Duodenal mucosa (tissue), 2 donors: ENCODE results near the gene CNRIP1.

Experiments
- H3K27ac ChIP-seq: one replicate; pipeline ENCODE4 v1.7.0; 2013; ENCODE audit warnings: low read depth, low read length
- H3K27me3 ChIP-seq, 2 donors: one replicate each; pipeline ENCODE4 v1.7.0; 2013; ENCODE audit warnings: low read length in 2 of 2, control low read depth in 1 of 2; ENCODE audit not compliant: insufficient read depth in 2 of 2, control insufficient read depth in 1 of 2
- H3K36me3 ChIP-seq, 2 donors: one replicate each; pipeline ENCODE4 v1.7.0; 2013; ENCODE audit warnings: low read length in 2 of 2, control low read depth in 1 of 2; ENCODE audit not compliant: insufficient read depth in 2 of 2, control insufficient read depth in 1 of 2
- H3K4me1 ChIP-seq, 2 donors: one replicate each; pipeline ENCODE4 v1.7.0; 2013; ENCODE audit warnings: low read length in 2 of 2, control low read depth in 1 of 2; ENCODE audit not compliant: insufficient read depth in 2 of 2, control insufficient read depth in 1 of 2
- H3K4me3 ChIP-seq, 2 donors: one replicate each; pipeline ENCODE4 v1.7.0; 2013; ENCODE audit warnings: low read length in 2 of 2, low read depth in 1 of 2
- H3K9ac ChIP-seq, 2 donors: one replicate each; pipeline ENCODE4 v1.7.0; 2013; ENCODE audit warnings: low read length in 2 of 2, low read depth in 1 of 2
- H3K9me3 ChIP-seq, 2 donors: one replicate each; pipeline ENCODE4 v1.7.0; 2013; ENCODE audit warnings: low read length in 2 of 2, control low read depth in 1 of 2; ENCODE audit not compliant: control insufficient read depth in 1 of 2

Gene CNRIP1

GRCh38 chr2:68294913-68295312 is 24.8 kb downstream of the CNRIP1 start:
- Histone ChIP-seq H3K36me3 (no peaks in the 10 kb centered on the region), H3K9me3 (no peaks in the 10 kb centered on the region), H3K27me3 (no peaks in the 10 kb centered on the region), H3K27ac (no peak overlapping the region), H3K9ac (no peak overlapping the region), H3K4me3 (no peak overlapping the region), H3K4me1 (no peaks in the 10 kb centered on the region)

DNA sequence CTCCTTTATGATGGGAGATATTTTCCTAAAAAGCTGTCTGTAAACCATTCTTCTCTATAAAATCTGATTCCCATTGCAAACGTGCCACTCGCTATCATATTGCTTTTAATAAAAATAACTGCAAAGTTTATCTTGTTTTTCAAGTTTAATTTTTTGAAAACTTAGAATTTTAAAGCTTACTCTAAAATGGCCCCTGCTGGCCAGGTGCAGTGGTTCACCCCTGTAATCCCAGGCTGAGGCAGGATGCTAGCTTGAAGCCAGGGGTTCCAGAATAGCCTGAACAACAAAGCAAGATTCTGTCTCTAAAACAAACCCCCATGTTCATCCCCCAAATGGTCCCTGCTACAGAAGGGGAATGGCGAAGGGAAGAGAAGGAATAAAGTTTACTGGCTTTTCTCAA is 25.6 kb downstream of the CNRIP1 start:
- no peaks in the 10 kb centered on the region for H3K4me1 ChIP-seq
- H3K4me3 ChIP-seq: no peak overlapping the region
- no peak overlapping the region for H3K9ac ChIP-seq
- no peaks in the 10 kb centered on the region for H3K9me3 ChIP-seq
- no peaks in the 10 kb centered on the region for H3K27me3 ChIP-seq
- H3K36me3 ChIP-seq: no peaks in the 10 kb centered on the region
- H3K27ac ChIP-seq: no peak overlapping the region

- Histone ChIP-seq H3K9ac (no peak overlapping the region), H3K4me1 (no peaks in the 10 kb centered on the region), H3K9me3 (no peaks in the 10 kb centered on the region), H3K27me3 (no peaks in the 10 kb centered on the region), H3K4me3 (no peak overlapping the region), H3K27ac (no peak overlapping the region), H3K36me3 (no peaks in the 10 kb centered on the region)
Measured at GRCh38 chr2:68293755-68294154, 26.0 kb downstream of the CNRIP1 start.

- H3K4me3 ChIP-seq: no peak overlapping the region
- no peak overlapping the region for H3K27ac ChIP-seq
- no peak overlapping the region for H3K9ac ChIP-seq
- no peaks in the 10 kb centered on the region for H3K36me3 ChIP-seq
- no peaks in the 10 kb centered on the region for H3K27me3 ChIP-seq
- no peaks in the 10 kb centered on the region for H3K4me1 ChIP-seq
- no peaks in the 10 kb centered on the region for H3K9me3 ChIP-seq
Measured at GRCh38 chr2:68293024-68293423, 26.7 kb downstream of the CNRIP1 start.

DNA sequence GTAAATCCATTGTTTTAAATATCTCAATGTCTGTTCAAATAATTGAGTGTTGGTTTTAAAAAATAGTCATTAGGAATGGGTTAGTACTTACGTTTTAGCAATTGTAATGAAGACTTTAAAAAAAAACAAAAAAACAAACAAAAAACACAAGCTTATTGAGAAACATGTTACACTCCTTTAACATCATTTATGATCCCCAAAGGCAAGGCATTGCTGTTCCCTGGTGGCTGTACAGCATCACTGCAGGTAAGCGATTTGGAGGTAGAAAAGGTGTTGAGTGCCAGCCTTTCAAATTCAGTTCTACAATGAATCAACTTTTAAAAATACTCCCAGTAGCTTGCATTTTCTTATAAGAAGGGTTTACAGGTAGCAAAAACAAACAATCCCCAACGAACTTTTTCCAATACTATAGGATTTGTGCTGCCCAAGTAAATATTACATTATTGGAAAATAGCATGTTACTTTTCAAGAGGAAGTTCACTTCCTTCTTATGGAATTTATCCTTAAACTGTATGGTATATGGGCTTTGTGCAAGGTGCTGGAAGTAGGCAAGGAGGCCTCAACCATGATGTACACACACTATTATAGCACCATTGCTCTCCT is 27.5 kb downstream of the CNRIP1 start:
- Histone ChIP-seq H3K4me3 (no peak overlapping the region), H3K27ac (no peak overlapping the region), H3K4me1 (peaks cover 0 to 5% of the 10 kb centered on the region in 2 donors), H3K9ac (no peak overlapping the region), H3K27me3 (no peaks in the 10 kb centered on the region), H3K36me3 (no peaks in the 10 kb centered on the region), H3K9me3 (no peaks in the 10 kb centered on the region)

DNA sequence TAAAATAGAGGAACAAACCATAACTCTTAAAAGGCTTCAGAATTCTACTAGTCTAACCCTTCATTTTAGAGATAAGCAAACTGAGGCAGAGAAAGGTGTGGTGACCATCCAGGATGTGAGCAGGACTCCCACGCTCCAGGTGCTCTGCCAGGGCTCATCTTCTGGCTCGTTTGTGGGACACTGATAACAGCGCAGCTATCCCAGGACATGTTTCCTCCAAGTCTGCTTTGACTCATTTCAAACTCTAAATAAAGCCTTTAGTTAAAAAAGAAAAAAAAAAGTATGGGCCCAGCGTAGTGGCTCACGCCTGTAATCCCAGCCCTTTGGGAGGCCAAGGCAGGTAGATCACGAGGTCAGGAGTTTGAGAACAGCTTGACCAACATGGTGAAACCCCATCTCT is 28.4 kb downstream of the CNRIP1 start:
- no peaks in the 10 kb centered on the region for H3K27me3 ChIP-seq
- peaks cover 0 to 7% of the 10 kb centered on the region in 2 donors for H3K4me1 ChIP-seq
- no peak overlapping the region for H3K4me3 ChIP-seq
- H3K36me3 ChIP-seq: no peaks in the 10 kb centered on the region
- H3K9ac ChIP-seq: no peak overlapping the region
- no peak overlapping the region for H3K27ac ChIP-seq
- no peaks in the 10 kb centered on the region for H3K9me3 ChIP-seq

DNA sequence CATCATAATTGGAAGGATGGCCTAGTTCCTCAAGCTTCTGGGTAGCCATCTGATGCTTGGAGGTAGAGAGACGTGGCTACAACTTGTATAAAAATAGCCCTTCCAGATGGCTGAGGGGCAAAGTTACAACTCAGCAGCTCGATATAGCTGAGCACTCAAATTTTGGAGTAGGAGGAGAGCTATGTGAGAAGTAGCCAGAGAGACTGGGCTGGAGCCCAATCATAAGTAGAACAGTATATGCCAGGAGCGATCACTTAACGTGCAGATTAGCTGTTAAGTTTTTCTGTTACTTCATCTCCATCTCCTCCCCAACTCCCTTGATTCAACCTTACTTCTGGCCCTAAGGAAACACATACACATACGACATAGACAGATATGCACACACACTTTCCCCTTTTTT is 28.8 kb downstream of the CNRIP1 start:
- Histone ChIP-seq H3K9ac (no peak overlapping the region), H3K4me3 (no peak overlapping the region), H3K4me1 (peaks cover 0 to 7% of the 10 kb centered on the region in 2 donors), H3K27me3 (no peaks in the 10 kb centered on the region), H3K9me3 (no peaks in the 10 kb centered on the region), H3K36me3 (no peaks in the 10 kb centered on the region), H3K27ac (no peak overlapping the region)

- no peak overlapping the region for H3K4me3 ChIP-seq
- no peak overlapping the region for H3K27ac ChIP-seq
Measured at GRCh38 chr2:68287580-68288441, 31.9 kb downstream of the CNRIP1 start.

GRCh38 chr2:68284896-68285295 is 34.9 kb downstream of the CNRIP1 start:
- H3K27ac ChIP-seq: no peak overlapping the region

More at GRCh38 chr2:68287580-68288441, 31.9 kb downstream of the CNRIP1 start:
- Histone ChIP-seq H3K9ac (no peak overlapping the region), H3K9me3 (no peaks in the 10 kb centered on the region), H3K27me3 (no peaks in the 10 kb centered on the region), H3K4me1 (peaks cover 0 to 7% of the 10 kb centered on the region in 2 donors), H3K36me3 (no peaks in the 10 kb centered on the region)

DNA sequence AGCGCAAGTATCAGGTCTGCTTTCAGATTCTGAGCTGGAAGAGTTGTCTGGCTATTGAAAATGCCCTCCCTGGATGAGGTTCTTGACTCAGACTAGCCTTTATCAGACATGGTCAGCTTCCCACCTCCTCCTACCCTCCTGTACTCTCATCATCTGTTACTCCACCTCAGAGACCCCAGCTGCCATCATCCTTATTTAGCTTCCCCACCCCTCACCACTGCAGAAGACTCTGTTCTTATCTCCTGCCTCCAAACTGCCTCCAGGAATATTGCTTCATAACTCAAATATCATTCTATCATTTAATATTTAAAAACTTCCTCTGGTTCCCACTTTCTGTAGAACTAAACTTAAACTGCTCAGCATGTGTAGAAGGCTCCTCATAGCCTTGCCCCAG is 36.3 kb downstream of the CNRIP1 start:
- Histone ChIP-seq H3K27me3 (peaks cover 0 to 5% of the 10 kb centered on the region in 2 donors), H3K27ac (no peak overlapping the region), H3K9me3 (no peaks in the 10 kb centered on the region), H3K4me3 (no peak overlapping the region), H3K36me3 (no peaks in the 10 kb centered on the region), H3K9ac (no peak overlapping the region), H3K4me1 (peaks cover 0 to 7% of the 10 kb centered on the region in 2 donors)

More at GRCh38 chr2:68284896-68285295, 34.9 kb downstream of the CNRIP1 start:
- Histone ChIP-seq H3K9ac (no peak overlapping the region), H3K9me3 (no peaks in the 10 kb centered on the region), H3K36me3 (no peaks in the 10 kb centered on the region), H3K4me1 (peaks cover 0 to 7% of the 10 kb centered on the region in 2 donors), H3K27me3 (peaks cover 0 to 1% of the 10 kb centered on the region in 2 donors), H3K4me3 (no peak overlapping the region)
